ENCODE data around the gene NUBP1. TPM values are rescaled to one million over a fixed set of nuclear protein-coding genes. Genes with fewer than 3 reads are reported as not detected.

The NUBP1 gene
- total RNA-seq, 1 experiment from 2014 or later = 31.5 TPM

- CTCF ChIA-PET = interaction anchor here (1.0 to 1.3 kb wide), 2 partner anchors 178 to 226 kb away, joined by 3 to 6 read pairs; no protein-coding TSS in a partner anchor
- TF ChIP-seq SIN3A (IDR thresholded peaks at IDR 0.05; ENCODE audit: low read depth) (no peak), SRF (IDR thresholded peaks at IDR 0.05; ENCODE audit: low read depth) (no peak), SP1 (IDR thresholded peaks at IDR 0.05; ENCODE audit: low read depth) (no peak), ZNF274 (IDR thresholded peaks at IDR 0.05; ENCODE audit: low read depth, low read length) (no peak), REST (IDR thresholded peaks at IDR 0.05; ENCODE audit: low read depth) (no peak), ZBTB33 (IDR thresholded peaks at IDR 0.05; ENCODE audit: extremely low read depth, insufficient replicate concordance, low read length) (no peak), FOSL1 (IDR thresholded peaks at IDR 0.05; ENCODE audit: low read depth) (no peak), YY1 (IDR thresholded peaks at IDR 0.05; ENCODE audit: extremely low read depth, insufficient replicate concordance, low read depth, low read length) (no peak), CTCF (IDR thresholded peaks at IDR 0.05 in 2 of 3, conservative IDR thresholded peaks at IDR 0.05 in 1 of 3; ENCODE audit: borderline replicate concordance in 1 of 3, insufficient read depth in 1 of 3, low read depth in 2 of 3, low read length in 2 of 3) (no peak), RAD21 (IDR thresholded peaks at IDR 0.05; ENCODE audit: low read depth) (no peak), EZH2phosphoT487 (IDR thresholded peaks at IDR 0.05; ENCODE audit: borderline replicate concordance) (no peak), CBX3 (IDR thresholded peaks at IDR 0.05; ENCODE audit: low read depth) (no peak), POLR2A (IDR thresholded peaks at IDR 0.05; ENCODE audit: borderline replicate concordance, extremely low read depth, insufficient read depth, insufficient read length) (no peak), MAX (IDR thresholded peaks at IDR 0.05) (no peak), EZH2 (IDR thresholded peaks at IDR 0.05) (no peak), EGR1 (IDR thresholded peaks at IDR 0.05; ENCODE audit: low read depth) (no peak), ELF1 (IDR thresholded peaks at IDR 0.05; ENCODE audit: borderline replicate concordance, low read depth) (no peak), JUND (IDR thresholded peaks at IDR 0.05) (no peak)
These were observed 2.8 kb upstream of the NUBP1 start for GRCh38 chr16:10740845-10741208.

More at GRCh38 chr16:10740845-10741208, 2.8 kb upstream of the NUBP1 start:
- DNase-seq (ENCODE audit: low read depth, low spot score) = no peak
- no peaks in the 10 kb centered on the region for H3K79me2 ChIP-seq (ENCODE audit: insufficient read depth, low read length)
- H3K4me2 ChIP-seq (ENCODE audit: low read length) = no peak overlapping the region
- no peaks in the 10 kb centered on the region for H4K20me1 ChIP-seq (ENCODE audit: insufficient read depth)
- peaks cover 31 to 57% of the 10 kb centered on the region in 2 experiments for H3K4me1 ChIP-seq (ENCODE audit: control insufficient read depth in 1 of 2, insufficient read depth in 2 of 2, low read length in 2 of 2)
- H2AFZ ChIP-seq (ENCODE audit: low read depth, low read length, poor library complexity, severe bottlenecking) = no peak overlapping the region
- H3K9me2 ChIP-seq (ENCODE audit: insufficient read depth) = no peaks in the 10 kb centered on the region
- no peaks in the 10 kb centered on the region for H3K36me3 ChIP-seq (ENCODE audit: control insufficient read depth in 1 of 2, insufficient read depth in 2 of 2, low read length in 2 of 2)
- ATAC-seq = no peak
- H3K4me3 ChIP-seq (replicated peaks in 1 of 2; ENCODE audit: low read depth in 1 of 2, low read length in 2 of 2) = no peak overlapping the region
- no peaks in the 10 kb centered on the region for H3K27me3 ChIP-seq (ENCODE audit: insufficient read depth, low read length)
- intact Hi-C loops (cut with micrococcal nuclease) = loop anchor here (5.0 kb wide), 1 partner anchor 136 kb away; the partner anchor contains the start of gene CIITA
- no peak overlapping the region for H3K27ac ChIP-seq (ENCODE audit: low read depth, low read length)
- no TSS peak for BruUV-seq (replicated peaks)
- ChIA-PET RAD21 (ENCODE audit: low non-redundant PET in 1 of 2, low total read pairs in 2 of 2, uncharacterized antibody in 2 of 2, unreplicated experiment in 2 of 2) (no interaction called here), POLR2A (no interaction called here)
- no peaks in the 10 kb centered on the region for H3K9me3 ChIP-seq (ENCODE audit: control insufficient read depth in 1 of 2, insufficient read depth in 1 of 2, low read depth in 1 of 2, low read length in 2 of 2)
- H3K9ac ChIP-seq (ENCODE audit: low read length) = no peak overlapping the region
